GM19193 (cell line): Measurements from ENCODE around the gene CAMTA1.

Experiments
- POLR2A ChIP-seq: IDR thresholded peaks from 4 replicates; pipeline ENCODE4 v1.6.1; 2011; ENCODE audit not compliant: insufficient read depth, insufficient read length; ENCODE audit errors: extremely low read depth

Gene CAMTA1

DNA sequence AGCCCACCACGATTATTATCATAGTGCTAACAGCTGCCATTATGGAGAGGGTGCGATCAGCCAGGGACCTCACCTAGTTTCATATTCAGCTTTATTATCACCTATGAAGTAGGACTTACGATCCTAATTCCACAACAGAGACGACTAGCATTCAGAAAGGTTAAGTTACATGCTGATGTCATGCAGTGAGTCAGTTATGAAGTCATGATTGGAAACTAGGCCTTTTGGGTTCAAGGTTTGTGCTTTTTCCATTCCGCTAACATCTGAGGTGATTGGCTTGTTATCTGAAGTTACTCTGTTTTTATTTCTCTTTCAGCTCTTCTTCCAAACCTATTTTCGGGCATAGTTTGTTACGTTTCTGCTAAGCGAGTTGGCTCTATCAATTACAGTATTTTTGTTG is 251.1 kb downstream of the CAMTA1 start:
- TF ChIP-seq POLR2A = no peak

DNA sequence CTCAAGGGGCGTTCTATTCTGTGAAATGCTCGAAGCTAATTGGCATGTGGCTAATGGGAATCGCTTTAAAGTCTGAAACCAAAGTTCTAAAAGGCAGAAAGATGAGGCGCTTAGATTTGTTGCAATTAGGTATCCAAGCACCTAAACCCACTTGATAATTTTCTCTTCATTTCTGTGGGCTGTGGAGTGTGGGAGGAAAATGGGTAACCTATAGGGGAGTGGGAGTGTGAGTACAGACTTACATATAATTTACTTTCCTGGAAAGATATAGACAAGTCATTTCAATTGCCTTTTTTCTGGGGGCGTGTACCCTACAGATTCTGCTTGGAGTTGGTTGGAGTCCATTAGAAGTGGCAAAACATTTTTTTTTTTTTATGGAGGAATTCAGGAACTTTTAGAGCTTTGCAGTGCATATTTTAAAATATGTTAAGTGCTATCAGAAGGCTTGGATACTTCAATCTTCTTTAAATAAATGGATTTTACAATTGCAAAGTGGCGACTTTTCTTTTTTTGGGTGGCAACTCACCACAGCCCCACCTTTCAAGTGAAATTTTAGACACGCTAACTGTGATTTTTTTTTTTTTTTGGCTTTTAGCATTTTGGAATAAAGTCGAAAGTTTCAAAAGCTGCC is 254.5 kb downstream of the CAMTA1 start:
- TF ChIP-seq POLR2A = no peak

DNA sequence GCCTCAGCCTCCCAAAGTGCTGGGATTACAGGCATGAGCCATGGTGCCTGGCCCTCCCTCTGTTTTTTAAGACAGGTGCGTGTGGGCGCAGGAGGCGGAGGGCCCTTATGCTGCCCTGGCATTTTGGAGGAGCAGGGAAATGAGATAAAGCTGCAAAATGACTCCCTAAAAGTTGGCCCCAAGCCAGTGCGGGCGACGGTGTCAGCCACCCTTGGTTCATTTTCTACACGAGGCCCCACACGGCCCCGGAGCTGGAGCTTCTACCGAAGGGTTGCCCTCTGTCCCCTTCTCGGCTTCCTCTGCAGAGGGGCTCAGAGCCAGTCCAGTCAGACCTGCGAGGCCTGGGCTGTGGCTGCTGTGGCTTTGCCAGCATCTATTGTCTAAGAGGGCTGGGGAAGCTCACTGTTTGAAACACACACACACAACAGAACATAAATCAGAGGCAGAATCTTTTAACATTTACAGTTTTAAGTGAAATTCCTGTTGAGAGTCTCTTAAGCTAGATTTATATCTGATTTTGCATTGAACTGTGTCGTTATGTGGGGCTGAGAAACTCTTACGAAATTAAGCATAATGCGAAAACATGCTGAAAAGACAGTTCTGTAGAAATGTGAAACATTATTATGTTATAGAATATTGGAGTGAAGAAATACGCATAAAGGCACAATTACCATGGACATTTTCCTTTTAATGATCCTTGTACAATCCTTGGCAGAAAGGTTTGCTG is 255.9 kb downstream of the CAMTA1 start:
- TF ChIP-seq POLR2A = no peak

GRCh38 chr1:7042322-7043190 is 257.3 kb downstream of the CAMTA1 start:
- TF ChIP-seq POLR2A = no peak

GRCh38 chr1:7043191-7043549 is 257.9 kb downstream of the CAMTA1 start:
- TF ChIP-seq POLR2A = no peak

DNA sequence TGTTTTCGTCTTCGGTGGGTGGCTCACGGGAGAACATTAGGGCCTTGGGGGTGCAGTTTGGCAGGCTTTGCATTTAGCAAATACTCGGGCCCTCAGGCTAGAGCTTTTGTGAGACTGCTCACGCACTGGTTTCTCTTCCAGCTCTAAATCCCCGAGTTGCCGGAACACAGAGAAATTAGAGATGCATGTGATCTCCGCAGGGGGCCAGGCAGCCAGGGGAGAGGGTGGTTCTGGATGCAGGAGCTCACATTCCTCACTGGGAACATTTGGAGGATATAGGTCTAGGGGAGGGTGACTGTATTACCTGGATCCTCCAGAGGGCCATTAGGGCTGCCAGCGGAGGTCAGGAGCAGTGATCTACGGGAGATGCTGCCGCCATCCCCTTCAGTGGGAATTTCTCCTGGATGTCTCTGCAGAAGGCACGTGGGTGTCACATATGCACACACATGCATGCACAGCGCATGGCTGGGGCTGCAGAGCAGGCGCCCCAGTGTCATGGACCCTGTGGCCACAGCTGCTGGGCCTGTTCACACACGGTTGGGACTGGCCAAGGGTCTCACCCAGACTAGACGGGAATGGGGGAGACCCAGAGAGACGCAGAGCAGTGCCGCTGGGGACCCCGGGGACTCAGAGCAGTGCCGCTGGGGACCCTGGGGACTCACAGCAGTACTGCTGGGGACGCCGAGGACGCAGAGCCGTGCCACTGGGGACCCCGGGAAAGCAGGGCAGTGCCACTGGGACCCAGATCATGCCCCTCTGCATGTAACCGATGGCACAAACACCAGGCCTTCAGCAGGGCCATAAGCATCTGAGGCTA is 258.7 kb downstream of the CAMTA1 start:
- no peak for TF ChIP-seq POLR2A

DNA sequence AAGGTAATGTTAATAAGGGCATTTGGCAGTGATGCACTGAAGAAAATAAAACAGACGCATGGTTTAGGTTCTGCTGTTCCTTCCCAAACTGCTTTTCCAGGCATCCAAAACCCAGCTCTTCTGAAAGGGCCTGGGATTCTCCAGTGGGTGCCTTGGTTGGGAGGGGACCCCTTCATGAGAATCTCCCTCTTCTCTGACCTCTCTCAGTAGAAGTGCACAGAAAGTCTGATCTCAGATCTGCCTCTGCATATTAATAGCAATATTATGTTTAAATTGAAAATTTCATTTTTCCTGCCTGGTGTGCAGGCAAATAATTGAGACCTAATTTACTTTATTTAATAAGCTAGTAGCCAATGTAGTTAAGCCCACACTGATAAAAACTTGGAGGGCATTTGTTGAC is 260.6 kb downstream of the CAMTA1 start:
- TF ChIP-seq POLR2A = no peak

DNA sequence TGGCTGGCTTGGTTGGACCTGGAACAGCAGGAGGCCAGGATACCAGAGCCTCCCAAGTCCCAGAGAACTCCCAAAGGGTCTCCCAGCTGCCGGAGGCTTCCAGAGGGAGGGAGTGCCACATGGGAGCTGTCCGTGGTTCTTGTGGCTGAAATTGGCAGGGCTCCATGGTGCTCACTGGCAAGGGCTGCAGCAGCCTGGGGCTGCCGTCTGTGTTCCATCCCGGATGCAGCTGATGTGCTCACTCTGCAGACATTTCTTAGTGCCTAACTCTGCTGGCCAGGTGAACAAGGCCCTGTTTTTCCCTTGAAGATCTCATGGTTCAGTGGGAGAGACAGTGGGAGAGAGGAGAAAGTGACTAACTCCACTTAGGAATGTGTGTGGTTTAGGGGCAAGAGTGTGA is 261.1 kb downstream of the CAMTA1 start:
- TF ChIP-seq POLR2A = no peak

DNA sequence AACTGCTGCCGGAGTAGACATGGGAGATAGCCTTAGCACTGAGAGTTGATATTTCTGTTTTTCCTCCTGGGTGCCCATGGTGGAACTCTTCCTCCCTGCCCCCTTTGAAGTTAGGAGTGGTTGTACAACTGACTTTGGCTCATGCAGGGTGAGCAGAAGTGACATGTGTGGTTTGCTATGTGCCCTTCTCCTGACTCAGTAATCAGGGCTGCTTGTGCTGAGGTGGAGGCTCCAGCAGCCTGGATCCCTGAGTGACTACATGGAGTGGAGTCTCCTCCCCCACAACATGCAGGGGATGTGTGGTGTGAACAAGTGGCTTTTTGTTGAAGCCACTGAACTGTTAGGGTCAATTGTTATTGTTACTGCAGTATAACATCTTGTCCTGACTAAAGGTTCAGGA is 261.6 kb downstream of the CAMTA1 start:
- TF ChIP-seq POLR2A = no peak

DNA sequence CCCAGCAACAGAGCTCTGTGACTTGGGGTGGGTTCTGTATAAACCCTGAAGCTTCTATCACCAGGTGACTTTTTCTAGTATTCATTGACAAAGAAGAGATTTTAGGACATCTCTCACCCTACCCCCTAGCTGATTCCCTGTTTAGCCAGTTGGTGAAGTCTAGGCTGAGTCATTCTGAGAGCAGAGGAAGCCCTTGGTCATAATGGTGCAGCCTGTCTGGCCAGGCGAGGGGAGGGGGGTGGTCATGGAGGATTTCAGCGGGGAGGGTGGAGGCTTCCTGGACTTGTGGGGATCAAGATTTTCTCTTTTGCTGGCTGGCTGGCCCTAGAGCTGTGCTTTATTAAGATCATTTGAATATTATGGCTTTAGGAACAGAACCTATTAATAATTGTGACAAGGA is 262.6 kb downstream of the CAMTA1 start:
- TF ChIP-seq POLR2A = no peak

DNA sequence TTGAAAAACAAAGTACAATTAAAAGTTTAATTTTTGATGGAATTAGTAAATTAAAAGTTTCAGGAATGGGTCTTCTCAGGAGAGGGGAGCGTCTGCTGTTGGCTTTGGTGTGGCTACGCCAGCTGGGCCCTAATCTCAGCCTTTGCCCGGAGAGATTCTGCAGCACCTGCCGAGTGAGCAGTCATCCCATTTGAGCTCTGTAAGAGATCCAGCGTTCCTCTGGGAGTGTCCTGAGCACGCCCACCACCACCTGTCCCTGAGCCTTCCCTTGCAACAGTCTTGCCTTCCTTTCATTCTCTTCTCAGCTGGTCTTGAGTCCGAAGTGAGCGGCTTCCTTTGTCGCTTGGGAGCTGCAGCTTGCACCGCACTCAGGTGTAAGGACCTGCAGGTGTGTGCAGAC is 263.1 kb downstream of the CAMTA1 start:
- TF ChIP-seq POLR2A = no peak

DNA sequence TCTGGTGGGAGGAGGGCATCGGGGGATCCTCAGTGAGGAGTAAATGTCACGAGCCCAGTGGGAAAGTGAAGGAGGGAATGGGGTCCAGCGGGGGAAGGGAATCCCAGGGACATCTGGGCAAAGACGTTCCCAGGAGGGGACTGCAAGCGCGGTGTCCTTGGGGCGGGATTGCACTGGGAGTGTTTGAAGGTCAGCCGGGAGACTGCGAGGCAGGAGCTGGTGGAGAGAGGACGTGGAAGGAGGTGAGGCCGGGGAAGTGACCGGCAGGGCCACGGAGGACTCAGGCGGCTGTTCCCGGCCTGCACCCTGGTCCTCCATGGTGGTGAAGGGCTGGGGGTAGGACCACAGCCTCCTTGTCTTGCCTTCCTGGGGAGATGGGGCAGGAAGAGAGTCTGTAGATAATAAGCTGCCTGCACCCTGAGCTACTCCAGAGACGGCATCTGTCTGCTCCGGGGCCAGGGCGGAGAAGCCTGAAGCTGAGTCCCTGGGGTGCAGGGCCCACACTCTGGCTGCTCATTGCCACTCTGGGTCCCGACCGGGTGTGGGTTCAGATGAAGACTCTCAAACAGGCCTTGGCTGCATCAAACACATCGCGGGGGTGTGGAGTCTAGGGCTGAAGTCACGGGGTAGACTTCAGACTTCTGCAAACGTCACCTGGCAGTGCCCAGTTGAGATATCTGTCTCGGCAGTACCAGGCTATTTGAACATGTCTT is 264.8 kb downstream of the CAMTA1 start:
- no peak for TF ChIP-seq POLR2A

- no peak for TF ChIP-seq POLR2A
Measured at GRCh38 chr1:7050751-7051665, 265.8 kb downstream of the CAMTA1 start.
